Smooth muscle cell (in vitro differentiated cells): Measurements from ENCODE around the gene ADSS1. TPM values are rescaled to one million over a fixed set of nuclear protein-coding genes. Genes with fewer than 3 reads are reported as not detected.

ENCODE experiments used
- DNase-seq: peaks from one replicate; lab custom pipeline; 2025; ENCODE audit not compliant: unreplicated experiment; lab: John Stamatoyannopoulos, UW
- H2AFZ ChIP-seq: fragments of 200-600 bp; sonication (generic); 2 replicates; pipeline ENCODE4 v1.6.0; 2016; ENCODE audit warnings: antibody characterized with exemption, low read depth, mild to moderate bottlenecking
- H3F3A ChIP-seq: fragments of 200-600 bp; sonication (generic); 2 replicates; pipeline ENCODE4 v1.6.0; 2017; ENCODE audit warnings: antibody characterized with exemption, low read depth
- H3K27ac ChIP-seq: fragments of 200-600 bp; sonication (generic); 2 replicates; pipeline ENCODE4 v1.5.1; 2016; ENCODE audit warnings: low read depth, mild to moderate bottlenecking
- H3K27me3 ChIP-seq: fragments of 200-600 bp; sonication (generic); 2 replicates; pipeline ENCODE4 v1.6.1; 2016; ENCODE audit warnings: low read depth, mild to moderate bottlenecking
- H3K36me3 ChIP-seq: fragments of 200-600 bp; sonication (generic); 2 replicates; pipeline ENCODE4 v1.5.1; 2016; ENCODE audit warnings: low read depth
- H3K4me1 ChIP-seq: fragments of 200-600 bp; sonication (generic); 2 replicates; pipeline ENCODE4 v1.5.1; 2016; ENCODE audit warnings: low read depth
- H3K4me2 ChIP-seq: fragments of 200-600 bp; sonication (generic); 2 replicates; pipeline ENCODE4 v1.6.0; 2016; ENCODE audit warnings: mild to moderate bottlenecking
- H3K4me3 ChIP-seq: fragments of 200-600 bp; sonication (generic); 2 replicates; pipeline ENCODE4 v1.5.1; 2016; ENCODE audit warnings: mild to moderate bottlenecking
- H3K79me2 ChIP-seq: fragments of 200-600 bp; sonication (generic); 2 replicates; pipeline ENCODE4 v1.6.0; 2016; ENCODE audit warnings: low read depth, mild to moderate bottlenecking
- H3K9ac ChIP-seq: fragments of 200-600 bp; sonication (generic); 2 replicates; pipeline ENCODE4 v1.6.0; 2016; ENCODE audit warnings: low read depth
- H3K9me3 ChIP-seq: fragments of 200-600 bp; sonication (generic); replicated peaks from 2 replicates; pipeline ENCODE4 v1.5.1; 2016; ENCODE audit warnings: low read depth
- H4K20me1 ChIP-seq: fragments of 200-600 bp; sonication (generic); 2 replicates; pipeline ENCODE4 v1.6.0; 2016; ENCODE audit warnings: low read depth
- WGBS: methylation state at CpG from one replicate; pipeline ENCODE4 v1.1.7; 2016; ENCODE audit warnings: low lambda C conversion rate; 5-methylcytosine and 5-hydroxymethylcytosine counted together
- polyA plus RNA-seq: library from polyadenylated mRNA; unstranded; fragments of >200 nt; fragmentation: Nextera tagmentation; extraction: Ambion mirVana; gene quantifications from 2 replicates; pipeline ENCODE4 v1.2.1, GENCODE V29; 2016
- total RNA-seq: library from RNA; depleted of rRNA; stranded (reverse); fragments of >200 nt; gene quantifications from 2 replicates; pipeline ENCODE4 v1.2.3, GENCODE V29; 2014
- TF ChIP-seq, protein P1 (sequence below): fragments of 200-600 bp; sonication (generic); IDR thresholded peaks from 2 replicates; pipeline ENCODE4 v1.5.1; 2017; ENCODE audit warnings: borderline replicate concordance, mild to moderate bottlenecking, antibody characterized with exemption; ENCODE audit not compliant: insufficient read depth, poor library complexity, severe bottlenecking

Gene ADSS1
- total and polyA plus RNA-seq, 2 experiments from 2014 or later, result 7.8 to 43.0 TPM

DNA sequence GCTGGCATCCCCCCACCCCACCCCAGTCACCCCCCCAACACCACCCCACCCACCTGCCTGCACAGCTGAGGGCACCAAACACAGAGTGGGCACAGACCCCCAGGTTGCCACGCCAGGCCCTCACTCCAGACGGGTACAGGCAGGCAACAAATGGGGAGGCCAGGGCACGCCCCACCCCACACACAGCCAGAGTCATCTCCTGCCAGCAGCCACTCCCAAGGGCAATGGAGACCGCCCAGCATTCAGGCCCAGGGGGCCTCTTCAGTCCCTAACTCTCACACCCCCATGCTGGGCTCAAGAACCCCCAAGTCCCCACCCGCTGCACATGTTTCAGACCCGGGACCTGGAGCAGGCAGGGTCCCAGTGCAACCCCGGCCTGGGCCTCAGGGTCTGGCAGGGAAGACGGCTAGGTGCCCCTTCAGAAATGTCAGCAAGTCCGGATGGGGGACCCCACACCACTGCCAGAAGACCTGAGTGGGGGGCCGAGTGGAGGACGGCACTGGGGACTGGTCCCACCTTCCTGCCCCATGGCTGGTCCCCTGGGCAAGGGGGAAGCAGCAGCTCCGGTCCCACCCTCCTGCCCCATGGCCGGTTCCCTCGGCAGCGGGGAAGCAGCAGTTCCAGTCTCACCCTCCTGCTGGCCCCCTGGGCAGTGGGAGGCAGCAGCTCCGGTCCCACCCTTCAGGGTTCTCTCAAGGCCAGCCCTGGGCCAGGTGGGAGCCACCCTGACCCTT, 59.6 kb downstream of the ADSS1 start:
- WGBS, result 97% methylated on average over 12 of the region's 16 CpGs
- Histone ChIP-seq H3K27me3 (no peaks in the 10 kb centered on the region), H3K4me1 (no peaks in the 10 kb centered on the region), H3K36me3 (no peaks in the 10 kb centered on the region), H3F3A (no peaks in the 10 kb centered on the region), H3K9me3 (no peaks in the 10 kb centered on the region), H3K27ac (no peak overlapping the region), H4K20me1 (peaks cover 97% of the 10 kb centered on the region), H2AFZ (no peak overlapping the region), H3K79me2 (peaks cover 18% of the 10 kb centered on the region), H3K4me2 (no peak overlapping the region), H3K9ac (no peak overlapping the region), H3K4me3 (no peak overlapping the region)
- DNase-seq, result no peak
- TF ChIP-seq, protein P1, sequence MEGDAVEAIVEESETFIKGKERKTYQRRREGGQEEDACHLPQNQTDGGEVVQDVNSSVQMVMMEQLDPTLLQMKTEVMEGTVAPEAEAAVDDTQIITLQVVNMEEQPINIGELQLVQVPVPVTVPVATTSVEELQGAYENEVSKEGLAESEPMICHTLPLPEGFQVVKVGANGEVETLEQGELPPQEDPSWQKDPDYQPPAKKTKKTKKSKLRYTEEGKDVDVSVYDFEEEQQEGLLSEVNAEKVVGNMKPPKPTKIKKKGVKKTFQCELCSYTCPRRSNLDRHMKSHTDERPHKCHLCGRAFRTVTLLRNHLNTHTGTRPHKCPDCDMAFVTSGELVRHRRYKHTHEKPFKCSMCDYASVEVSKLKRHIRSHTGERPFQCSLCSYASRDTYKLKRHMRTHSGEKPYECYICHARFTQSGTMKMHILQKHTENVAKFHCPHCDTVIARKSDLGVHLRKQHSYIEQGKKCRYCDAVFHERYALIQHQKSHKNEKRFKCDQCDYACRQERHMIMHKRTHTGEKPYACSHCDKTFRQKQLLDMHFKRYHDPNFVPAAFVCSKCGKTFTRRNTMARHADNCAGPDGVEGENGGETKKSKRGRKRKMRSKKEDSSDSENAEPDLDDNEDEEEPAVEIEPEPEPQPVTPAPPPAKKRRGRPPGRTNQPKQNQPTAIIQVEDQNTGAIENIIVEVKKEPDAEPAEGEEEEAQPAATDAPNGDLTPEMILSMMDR, result no peak

DNA sequence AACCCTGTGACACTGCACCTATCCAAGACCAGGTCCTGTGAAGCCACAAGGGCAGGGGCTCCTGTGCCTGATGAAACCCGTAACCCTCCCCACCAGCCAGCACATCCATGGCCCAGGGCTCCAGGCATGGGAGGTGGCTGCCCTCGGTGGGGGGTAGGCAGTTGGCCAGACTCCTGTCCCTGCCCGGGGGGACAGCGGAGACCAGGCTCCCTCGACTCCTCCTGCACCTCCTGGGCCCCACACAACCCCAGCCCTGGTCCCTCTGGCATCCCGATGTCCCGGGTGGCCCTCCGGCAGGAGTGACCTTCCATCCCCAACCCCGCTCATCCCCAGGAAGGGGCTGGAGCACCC, 60.2 kb downstream of the ADSS1 start:
- no peak overlapping the region for H3K4me2 ChIP-seq
- no peaks in the 10 kb centered on the region for H3K4me1 ChIP-seq
- no peak overlapping the region for H3K9ac ChIP-seq
- H3K36me3 ChIP-seq, result no peaks in the 10 kb centered on the region
- H2AFZ ChIP-seq, result no peak overlapping the region
- no peaks in the 10 kb centered on the region for H3F3A ChIP-seq
- H3K27me3 ChIP-seq, result no peaks in the 10 kb centered on the region
- TF ChIP-seq, protein P1, result no peak
- WGBS, result 88% methylated on average over 9 of the region's 9 CpGs
- H3K27ac ChIP-seq, result no peak overlapping the region
- no peaks in the 10 kb centered on the region for H3K9me3 ChIP-seq
- DNase-seq, result no peak
- no peak overlapping the region for H3K4me3 ChIP-seq
- peaks cover 97% of the 10 kb centered on the region for H4K20me1 ChIP-seq
- H3K79me2 ChIP-seq, result peaks cover 22% of the 10 kb centered on the region

DNA sequence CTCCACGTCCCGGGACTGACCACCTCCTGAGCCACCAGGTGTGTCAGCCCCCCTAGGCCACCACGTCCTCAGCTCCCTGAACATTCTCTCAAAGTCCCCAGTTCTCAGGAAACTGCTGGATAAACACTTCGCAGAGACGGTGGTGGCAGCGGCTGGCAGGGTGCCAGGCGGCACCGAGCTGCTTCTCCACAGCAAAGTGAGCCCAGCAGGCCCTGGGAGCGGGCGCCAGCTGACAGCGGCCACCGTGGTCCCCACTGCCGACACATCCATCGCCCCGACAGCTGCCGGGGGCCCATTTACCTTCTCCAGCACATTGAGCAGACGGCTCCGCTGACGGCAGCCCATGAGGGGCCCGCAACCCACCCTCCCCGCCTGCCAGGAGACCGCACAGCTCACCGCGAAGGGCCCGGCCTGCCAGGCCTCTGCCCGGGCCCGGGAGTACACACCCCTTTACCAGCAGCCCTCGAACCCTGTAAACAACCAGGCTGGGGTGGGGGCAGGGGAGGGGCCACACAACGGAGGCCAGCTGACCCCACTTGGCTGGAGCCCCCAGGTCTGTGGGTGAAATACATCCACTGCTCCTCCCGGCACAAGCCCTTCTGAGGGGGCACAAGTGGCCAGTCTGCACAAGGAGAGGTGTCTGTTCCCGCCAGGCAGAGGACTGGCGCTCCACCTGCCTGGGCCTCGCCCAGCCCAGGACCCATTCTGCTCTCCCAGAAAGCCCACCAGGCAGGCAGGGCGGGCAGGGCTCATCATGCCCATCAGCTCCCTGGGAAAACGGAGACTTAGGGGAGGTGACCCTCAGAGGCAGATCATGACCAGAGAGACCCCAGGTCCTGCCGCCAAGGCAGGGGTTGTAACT, 61.0 kb downstream of the ADSS1 start:
- Histone ChIP-seq H3K36me3 (no peaks in the 10 kb centered on the region), H3K4me3 (no peak overlapping the region), H3F3A (no peaks in the 10 kb centered on the region), H3K9ac (no peak overlapping the region), H3K4me2 (no peak overlapping the region), H3K79me2 (peaks cover 31% of the 10 kb centered on the region), H3K9me3 (no peaks in the 10 kb centered on the region), H3K27me3 (no peaks in the 10 kb centered on the region), H4K20me1 (peaks cover 97% of the 10 kb centered on the region), H3K27ac (no peak overlapping the region), H3K4me1 (no peaks in the 10 kb centered on the region), H2AFZ (no peak overlapping the region)
- WGBS, result 96% methylated on average over 26 of the region's 36 CpGs
- DNase-seq, result no peak
- TF ChIP-seq, protein P1, result no peak
